ENCODE data around the gene ARID3B.

- TF ChIP-seq POLR2A (IDR thresholded peaks at IDR 0.05) (no peak), CTCF (IDR thresholded peaks at IDR 0.05) (no peak)
These were observed 29.4 kb upstream of the ARID3B start for GRCh38 chr15:74511583-74511982.
